Prostate gland (tissue), 2 donors: Measurements from ENCODE around the gene RARB. TPM values are rescaled to one million over a fixed set of nuclear protein-coding genes. Genes with fewer than 3 reads are reported as not detected.

Source experiments
- DNase-seq: peaks from one replicate; pipeline ENCODE4 v3.0.0-alpha.2; 2019; ENCODE audit warnings: low spot score
- H3K27ac ChIP-seq, 2 donors: fragments of 200-600 bp; sonication (generic); 2 replicates each; pipeline ENCODE4 v1.5.1; 2017 to 2019
- H3K27me3 ChIP-seq: fragments of 200-600 bp; sonication (generic); replicated peaks from 2 replicates; pipeline ENCODE4 v1.5.1; 2019; ENCODE audit not compliant: insufficient read depth
- H3K36me3 ChIP-seq, 2 donors: fragments of 200-600 bp; sonication (generic); 1 replicate in 1 of 2; 2 replicates in 1 of 2; pipeline versions ENCODE4 v1.5.1 to v1.8.1; 2017 to 2019
- H3K4me1 ChIP-seq: fragments of 200-600 bp; sonication (generic); replicated peaks from 2 replicates; pipeline ENCODE4 v1.5.1; 2019
- H3K4me3 ChIP-seq, 2 donors: fragments of 200-600 bp; sonication (generic); 2 replicates each; pipeline ENCODE4 v1.5.1; 2017 to 2019
- H3K9me3 ChIP-seq: fragments of 200-600 bp; sonication (generic); 2 replicates; pipeline ENCODE4 v1.5.1; 2017
- CTCF ChIP-seq, 4 experiments: fragments of 200-600 bp in 2 of 4; fragments of 450-650 bp in 2 of 4; sonication (generic) in 2 of 4; IDR thresholded peaks; 1 replicate in 3 of 4; 2 replicates in 1 of 4; pipeline ENCODE4 v1.5.1; 2016 to 2019; ENCODE audit warnings: antibody characterized with exemption in 4 of 4, mild to moderate bottlenecking in 2 of 4, moderate library complexity in 2 of 4
- POLR2A ChIP-seq: fragments of 450-650 bp; IDR thresholded peaks from one replicate; pipeline ENCODE4 v1.6.1; 2016; ENCODE audit warnings: antibody characterized with exemption, mild to moderate bottlenecking
- POLR2AphosphoS5 ChIP-seq: sonication (generic); formaldehyde crosslinking; IDR thresholded peaks from one replicate; pipeline ENCODE4 v1.6.1; 2017; ENCODE audit warnings: antibody characterized with exemption
- WGBS: methylation state at CpG from one replicate; pipeline ENCODE4 v1.1.5; 2018; 5-methylcytosine and 5-hydroxymethylcytosine counted together
- intact Hi-C: fragments of 100-400 bp; cut with DNase I; formaldehyde crosslinking; loops from one replicate; pipeline ENCODE4 v1.14.2; 2022
- total RNA-seq, 2 donors: library from RNA; depleted of rRNA; stranded (reverse); fragments of >200 nt; gene quantifications; one replicate each; pipeline ENCODE4 v1.1.0, GENCODE V29; 2016

RARB gene
- total RNA-seq, 2 donors from 2014 or later = 4.4 to 17.2 TPM

GRCh38 chr3:25478964-25479726 lies 51.1 kb downstream of the RARB start:
- no peaks in the 10 kb centered on the region for H3K27me3 ChIP-seq
- H3K9me3 ChIP-seq = no peaks in the 10 kb centered on the region
- no peak overlapping the region for H3K27ac ChIP-seq
- TF ChIP-seq CTCF (IDR thresholded peaks at IDR 0.05) (no peak), POLR2A (no peak), POLR2AphosphoS5 (no peak)
- no peaks in the 10 kb centered on the region for H3K36me3 ChIP-seq
- no peak overlapping the region for H3K4me3 ChIP-seq
- H3K4me1 ChIP-seq = peaks cover 3% of the 10 kb centered on the region
- WGBS = 73% methylated on average over 3 of the region's 3 CpGs
- no peak for DNase-seq
- intact Hi-C loops = no loop called here

GRCh38 chr3:25479727-25480010 lies 51.6 kb downstream of the RARB start:
- Histone ChIP-seq H3K27ac (no peak overlapping the region), H3K27me3 (no peaks in the 10 kb centered on the region), H3K36me3 (no peaks in the 10 kb centered on the region), H3K9me3 (no peaks in the 10 kb centered on the region), H3K4me1 (peaks cover 3% of the 10 kb centered on the region), H3K4me3 (no peak overlapping the region)
- intact Hi-C loops = no loop called here
- no peak for DNase-seq
- WGBS = 56% methylated on average over 1 of the region's 1 CpG
- TF ChIP-seq CTCF (IDR thresholded peaks at IDR 0.05) (no peak), POLR2A (no peak), POLR2AphosphoS5 (no peak)

- Histone ChIP-seq H3K27ac (no peak overlapping the region), H3K4me3 (no peak overlapping the region), H3K9me3 (no peaks in the 10 kb centered on the region), H3K4me1 (peaks cover 3% of the 10 kb centered on the region), H3K36me3 (no peaks in the 10 kb centered on the region), H3K27me3 (no peaks in the 10 kb centered on the region)
- intact Hi-C loops = no loop called here
- DNase-seq = no peak
- no peak for TF ChIP-seq CTCF (IDR thresholded peaks at IDR 0.05)
- WGBS = 89% methylated on average over 1 of the region's 1 CpG
Measured at GRCh38 chr3:25480811-25481210, 52.7 kb downstream of the RARB start.

- Histone ChIP-seq H3K9me3 (no peaks in the 10 kb centered on the region), H3K27me3 (no peaks in the 10 kb centered on the region), H3K4me3 (no peak overlapping the region), H3K4me1 (peaks cover 3% of the 10 kb centered on the region), H3K36me3 (no peaks in the 10 kb centered on the region), H3K27ac (no peak overlapping the region)
- TF ChIP-seq CTCF (IDR thresholded peaks at IDR 0.05) = no peak
- no peak for TF ChIP-seq POLR2A
- no peak for TF ChIP-seq POLR2AphosphoS5
- DNase-seq = no peak
- intact Hi-C loops = no loop called here
- WGBS = 10% methylated on average over 1 of the region's 1 CpG
Measured at GRCh38 chr3:25481386-25481785, 53.3 kb downstream of the RARB start.

GRCh38 chr3:25483456-25483855 lies 55.4 kb downstream of the RARB start:
- H3K4me3 ChIP-seq = no peak overlapping the region
- 78% methylated on average over 1 of the region's 1 CpG for WGBS
- H3K27me3 ChIP-seq = no peaks in the 10 kb centered on the region
- no peak overlapping the region for H3K27ac ChIP-seq
- intact Hi-C loops = no loop called here
- H3K9me3 ChIP-seq = no peaks in the 10 kb centered on the region
- TF ChIP-seq CTCF (IDR thresholded peaks at IDR 0.05) (no peak), POLR2A (no peak), POLR2AphosphoS5 (no peak)
- no peak for DNase-seq
- H3K4me1 ChIP-seq = peaks cover 3% of the 10 kb centered on the region
- H3K36me3 ChIP-seq = no peaks in the 10 kb centered on the region
